Measurements from ENCODE around the gene MRPS18C. TPM values are rescaled to one million over a fixed set of nuclear protein-coding genes. Genes with fewer than 3 reads are reported as not detected.
A peak's percentile ranks its signal among the peaks of the same experiment; 100 is the strongest.
"Not testable (repeated sequence)": the region's sequence is repeated elsewhere in the genome, so short reads cannot be mapped to it uniquely, and the experiment has no call there.

MRPS18C gene
- total RNA-seq, 5 donors from 2014 or later (not counting 1 experiment from before 2014, with no cell fraction given) = 11.1 to 36.2 (median 32.9) TPM

DNA sequence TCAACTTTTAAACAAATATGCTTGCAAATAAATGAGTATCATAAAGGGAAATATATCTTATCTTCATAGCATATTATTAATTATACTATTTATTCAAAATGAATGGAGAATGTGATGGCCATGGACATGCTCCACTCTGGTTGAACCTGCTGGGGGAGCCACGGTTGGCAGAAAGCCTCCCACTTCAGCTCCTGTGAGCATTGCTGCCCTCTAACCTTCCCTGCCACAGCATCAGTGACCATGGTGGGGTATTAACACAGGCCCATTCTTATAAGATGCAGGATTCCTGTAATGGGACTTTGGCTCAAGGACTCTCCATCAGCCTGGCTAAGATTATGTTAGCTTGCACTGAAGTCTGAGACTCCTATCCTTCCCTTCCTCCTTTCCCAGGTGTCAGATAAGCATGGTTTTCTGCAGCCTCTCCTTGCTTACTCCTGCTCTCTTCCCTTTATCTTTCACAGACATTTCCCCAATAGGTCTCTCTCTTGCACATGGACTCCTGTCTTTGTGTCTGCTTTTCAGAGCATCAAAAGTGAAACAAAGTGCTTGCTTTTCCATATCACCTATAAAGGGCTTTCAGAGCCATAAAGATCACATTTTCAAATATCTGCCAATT lies 34.0 kb downstream of the MRPS18C start:
- H3K4me1 Mint-ChIP-seq = peaks cover 5 to 13% (median 13%) of the 10 kb centered on the region in 3 donors
- POLR2A ChIA-PET = no interaction called here

DNA sequence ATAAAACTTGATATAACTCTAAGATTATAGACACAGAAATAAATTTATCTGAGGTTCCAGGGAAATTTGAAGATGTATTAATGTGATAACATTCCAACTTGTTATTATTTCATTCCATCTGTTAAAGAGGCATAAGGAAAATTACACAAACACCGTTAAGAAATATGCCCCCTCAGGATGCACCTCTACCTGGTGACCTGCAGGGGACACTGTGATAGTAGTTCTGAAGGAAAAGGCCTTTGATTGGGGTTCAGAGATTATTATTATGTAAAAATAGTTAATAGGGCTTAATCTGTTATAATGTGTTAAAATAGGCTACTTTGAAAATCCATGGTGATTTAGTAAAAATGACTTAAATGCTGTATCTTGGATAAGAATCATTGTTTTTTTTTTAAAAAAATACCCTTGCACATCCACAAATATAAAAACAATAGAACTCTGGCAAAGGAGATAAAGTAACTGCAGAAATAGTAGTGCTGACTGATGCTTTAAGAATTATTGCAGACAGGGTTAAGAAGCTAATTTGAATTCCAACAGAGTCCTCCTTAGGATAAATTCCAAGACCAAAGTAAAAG lies 35.1 kb downstream of the MRPS18C start:
- peak; percentile 65 to 82 (median 70) for ATAC-seq (replicated peaks in 1 of 4)
- peak in 5 of 35 experiments; percentile 6 to 64 (median 14) for DNase-seq
- no peak overlapping the region for H3K27ac ChIP-seq (ENCODE audit: low read length)
- Mint-ChIP-seq H3K4me1 (peaks cover 5 to 8% (median 8%) of the 10 kb centered on the region in 3 donors), H3K27me3 (no peaks in the 10 kb centered on the region), H3K36me3 (no peaks in the 10 kb centered on the region), H3K27ac (no peak overlapping the region), H3K9me3 (no peaks in the 10 kb centered on the region), H3K4me3 (no peak overlapping the region)
- H3K36me3 ChIP-seq (ENCODE audit: control insufficient read depth in 2 of 2, extremely low read depth in 1 of 2, insufficient read depth in 1 of 2, low read length in 1 of 2) = no peaks in the 10 kb centered on the region
- H3K27me3 ChIP-seq (replicated peaks in 1 of 2; ENCODE audit: control insufficient read depth in 2 of 2, extremely low read depth in 1 of 2, insufficient read depth in 2 of 2, low read length in 1 of 2) = no peaks in the 10 kb centered on the region
- no CpG with 5 or more reads among the region's 1 CpG for WGBS (ENCODE audit: insufficient coverage)
- CTCF ChIA-PET = interaction anchor here (0.6 to 3.1 kb wide), 7 partner anchors 9 to 155 kb away, joined by 3 to 14 read pairs (median 5); no protein-coding TSS in a partner anchor
- no peak overlapping the region for H3K4me3 ChIP-seq (ENCODE audit: control insufficient read depth in 1 of 2, extremely low read depth in 1 of 2, low read length in 1 of 2)
- peaks cover 0 to 1% of the 10 kb centered on the region in 2 experiments for H3K4me1 ChIP-seq (ENCODE audit: control insufficient read depth in 1 of 2, extremely low read depth in 1 of 2, insufficient read depth in 2 of 2, low read length in 2 of 2)
- POLR2A ChIA-PET = no interaction called here
- no peaks in the 10 kb centered on the region for H3K9me3 ChIP-seq

More for the DNA sequence above, 34.0 kb downstream of the MRPS18C start:
- H3K27me3 ChIP-seq (replicated peaks in 1 of 2; ENCODE audit: control insufficient read depth in 2 of 2, extremely low read depth in 1 of 2, insufficient read depth in 2 of 2, low read length in 1 of 2) = no peaks in the 10 kb centered on the region
- CTCF ChIA-PET = interaction anchor here (0.5 to 3.1 kb wide), 5 partner anchors 44 to 1080 kb away, joined by 3 to 11 read pairs (median 4); no protein-coding TSS in a partner anchor
- no peaks in the 10 kb centered on the region for H3K9me3 ChIP-seq
- H3K36me3 ChIP-seq (ENCODE audit: control insufficient read depth in 2 of 2, extremely low read depth in 1 of 2, insufficient read depth in 1 of 2, low read length in 1 of 2) = no peaks in the 10 kb centered on the region
- H3K4me1 ChIP-seq (ENCODE audit: control insufficient read depth in 1 of 2, extremely low read depth in 1 of 2, insufficient read depth in 2 of 2, low read length in 2 of 2) = peaks cover 4 to 10% of the 10 kb centered on the region in 2 experiments
- Mint-ChIP-seq H3K36me3 (no peaks in the 10 kb centered on the region), H3K27ac (peak overlapping the region in 1 of 2 donors; percentile 36), H3K27me3 (no peaks in the 10 kb centered on the region), H3K4me3 (no peak overlapping the region), H3K9me3 (no peaks in the 10 kb centered on the region)
- H3K4me3 ChIP-seq (ENCODE audit: control insufficient read depth in 1 of 2, extremely low read depth in 1 of 2, low read length in 1 of 2) = no peak overlapping the region
- WGBS (ENCODE audit: insufficient coverage) = no CpG with 5 or more reads among the region's 1 CpG
- no peak overlapping the region for H3K27ac ChIP-seq (ENCODE audit: low read length)
- no peak for DNase-seq
- no peak for ATAC-seq (replicated peaks in 1 of 4)

GRCh38 chr4:83496085-83496917 lies 40.4 kb downstream of the MRPS18C start:
- POLR2A ChIA-PET = interaction anchor here in 1 of 2 donors (0.5 to 0.6 kb wide), 2 partner anchors 50 to 77 kb away, joined by 3 to 6 read pairs; no protein-coding TSS in a partner anchor
- H3K36me3 Mint-ChIP-seq; H3K4me1 Mint-ChIP-seq; H3K9me3 ChIP-seq; H3K4me3 ChIP-seq (ENCODE audit: control insufficient read depth in 1 of 2, extremely low read depth in 1 of 2, low read length in 1 of 2); H3K4me1 ChIP-seq (ENCODE audit: control insufficient read depth in 1 of 2, extremely low read depth in 1 of 2, insufficient read depth in 2 of 2, low read length in 2 of 2); ATAC-seq (replicated peaks in 1 of 4); H3K27ac Mint-ChIP-seq; DNase-seq; H3K9me3 Mint-ChIP-seq; H3K27ac ChIP-seq (ENCODE audit: low read length); H3K27me3 ChIP-seq (replicated peaks in 1 of 2; ENCODE audit: control insufficient read depth in 2 of 2, extremely low read depth in 1 of 2, insufficient read depth in 2 of 2, low read length in 1 of 2); H3K4me3 Mint-ChIP-seq; H3K27me3 Mint-ChIP-seq; H3K36me3 ChIP-seq (ENCODE audit: control insufficient read depth in 2 of 2, extremely low read depth in 1 of 2, insufficient read depth in 1 of 2, low read length in 1 of 2): not testable (repeated sequence)
- CTCF ChIA-PET = interaction anchor here in 1 of 2 donors (1.1 kb wide), 1 partner anchor 149 kb away, joined by 3 read pairs; no protein-coding TSS in a partner anchor
- 90% methylated on average over 6 of the region's 8 CpGs for WGBS (ENCODE audit: insufficient coverage)

DNA sequence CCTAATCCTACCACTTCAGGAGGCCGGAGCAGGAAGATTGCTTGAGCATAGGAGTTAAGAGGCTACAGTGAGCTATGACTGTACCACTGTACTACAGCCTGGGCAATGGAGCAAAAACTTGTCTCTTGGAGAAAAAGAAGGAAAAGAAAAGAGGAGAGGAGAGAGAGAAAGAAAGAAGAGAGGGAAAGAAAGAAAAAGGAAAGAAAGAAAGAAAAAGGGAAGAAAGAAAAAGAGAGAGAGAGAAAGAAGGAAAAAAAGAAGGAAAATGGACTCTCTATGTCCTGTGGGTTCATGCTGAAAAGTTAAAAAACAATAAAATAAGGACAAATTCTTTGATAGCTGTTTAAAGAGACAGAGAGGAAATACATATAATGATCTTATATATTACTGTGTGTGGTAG lies 42.3 kb downstream of the MRPS18C start:
- Histone ChIP-seq H3K27ac (ENCODE audit: low read length) (no peak overlapping the region), H3K27me3 (replicated peaks in 1 of 2; ENCODE audit: control insufficient read depth in 2 of 2, extremely low read depth in 1 of 2, insufficient read depth in 2 of 2, low read length in 1 of 2) (no peaks in the 10 kb centered on the region), H3K9me3 (no peaks in the 10 kb centered on the region), H3K36me3 (ENCODE audit: control insufficient read depth in 2 of 2, extremely low read depth in 1 of 2, insufficient read depth in 1 of 2, low read length in 1 of 2) (no peaks in the 10 kb centered on the region), H3K4me3 (ENCODE audit: control insufficient read depth in 1 of 2, extremely low read depth in 1 of 2, low read length in 1 of 2) (no peak overlapping the region), H3K4me1 (ENCODE audit: control insufficient read depth in 1 of 2, extremely low read depth in 1 of 2, insufficient read depth in 2 of 2, low read length in 2 of 2) (no peaks in the 10 kb centered on the region)
- WGBS (ENCODE audit: insufficient coverage) = no CpG with 5 or more reads among the region's 1 CpG
- DNase-seq (no peak), ATAC-seq (replicated peaks in 1 of 4) (no peak)
- peaks cover 0 to 2% (median 0%) of the 10 kb centered on the region in 3 donors for H3K4me1 Mint-ChIP-seq
- H3K27me3 Mint-ChIP-seq = no peaks in the 10 kb centered on the region
- H3K9me3 Mint-ChIP-seq = no peaks in the 10 kb centered on the region
- no peak overlapping the region for H3K27ac Mint-ChIP-seq
- ChIA-PET CTCF (interaction anchor here in 1 of 2 donors (0.5 kb wide), 2 partner anchors 15 to 1477 kb away, joined by 3 to 4 read pairs; no protein-coding TSS in a partner anchor), POLR2A (interaction anchor here in 1 of 2 donors (0.7 kb wide), 1 partner anchor 12 kb away, joined by 4 read pairs; no protein-coding TSS in a partner anchor)
- no peak overlapping the region for H3K4me3 Mint-ChIP-seq
- no peaks in the 10 kb centered on the region for H3K36me3 Mint-ChIP-seq

- H3K4me3 Mint-ChIP-seq; H3K36me3 Mint-ChIP-seq; H3K4me3 ChIP-seq (ENCODE audit: control insufficient read depth in 1 of 2, extremely low read depth in 1 of 2, low read length in 1 of 2); CTCF ChIA-PET; DNase-seq; H3K27ac Mint-ChIP-seq; H3K9me3 ChIP-seq; H3K27me3 ChIP-seq (replicated peaks in 1 of 2; ENCODE audit: control insufficient read depth in 2 of 2, extremely low read depth in 1 of 2, insufficient read depth in 2 of 2, low read length in 1 of 2); H3K36me3 ChIP-seq (ENCODE audit: control insufficient read depth in 2 of 2, extremely low read depth in 1 of 2, insufficient read depth in 1 of 2, low read length in 1 of 2); H3K27ac ChIP-seq (ENCODE audit: low read length); H3K27me3 Mint-ChIP-seq; H3K9me3 Mint-ChIP-seq; ATAC-seq (replicated peaks in 1 of 4): not testable (repeated sequence)
- POLR2A ChIA-PET = interaction anchor here in 1 of 2 donors (0.5 kb wide), 1 partner anchor 703 kb away, joined by 7 read pairs; no protein-coding TSS in a partner anchor
- peaks cover 7 to 21% (median 17%) of the 10 kb centered on the region in 3 donors for H3K4me1 Mint-ChIP-seq
- WGBS (ENCODE audit: insufficient coverage) = 80% methylated on average over 1 of the region's 3 CpGs
- H3K4me1 ChIP-seq (ENCODE audit: control insufficient read depth in 1 of 2, extremely low read depth in 1 of 2, insufficient read depth in 2 of 2, low read length in 2 of 2) = peaks cover 3 to 14% of the 10 kb centered on the region in 2 experiments
Measured at GRCh38 chr4:83501671-83502070, 45.8 kb downstream of the MRPS18C start.

DNA sequence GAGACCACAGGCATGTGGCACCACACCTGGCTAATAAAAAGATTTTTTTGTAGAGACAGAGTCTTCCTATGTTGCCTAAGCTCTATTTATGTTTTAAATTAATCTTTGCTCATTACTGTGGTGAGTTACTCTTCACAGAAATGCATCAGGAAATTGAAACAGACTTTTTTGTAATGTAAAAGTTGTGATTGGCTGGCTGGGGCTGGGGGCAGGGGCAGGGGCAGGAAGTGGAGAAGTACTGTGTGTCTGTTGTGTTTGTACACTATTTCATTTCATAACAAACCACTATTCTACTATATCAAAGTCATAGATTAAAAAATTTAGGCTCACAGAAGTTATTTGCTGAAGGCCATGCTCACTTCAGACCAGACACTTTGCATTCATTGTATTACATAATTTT lies 48.1 kb downstream of the MRPS18C start:
- H3K36me3 Mint-ChIP-seq = no peaks in the 10 kb centered on the region
- H3K9me3 ChIP-seq = no peaks in the 10 kb centered on the region
- ChIA-PET POLR2A (interaction anchor here in 1 of 2 donors (0.7 kb wide), 1 partner anchor 28 kb away, joined by 16 read pairs; no protein-coding TSS in a partner anchor), CTCF (interaction anchor here in 1 of 2 donors (0.7 kb wide), 1 partner anchor 23 kb away, joined by 4 read pairs; no protein-coding TSS in a partner anchor)
- no peaks in the 10 kb centered on the region for H3K36me3 ChIP-seq (ENCODE audit: control insufficient read depth in 2 of 2, extremely low read depth in 1 of 2, insufficient read depth in 1 of 2, low read length in 1 of 2)
- DNase-seq (peak in 32 of 35 experiments; percentile 11 to 63 (median 36)), ATAC-seq (replicated peaks in 1 of 4) (peak; percentile 81 to 95 (median 85))
- H3K27me3 ChIP-seq (replicated peaks in 1 of 2; ENCODE audit: control insufficient read depth in 2 of 2, extremely low read depth in 1 of 2, insufficient read depth in 2 of 2, low read length in 1 of 2) = no peaks in the 10 kb centered on the region
- no peaks in the 10 kb centered on the region for H3K27me3 Mint-ChIP-seq
- peak overlapping the region in 1 of 3 donors; percentile 38 for H3K4me3 Mint-ChIP-seq
- peak overlapping the region; percentile 47 for H3K27ac ChIP-seq (ENCODE audit: low read length)
- peaks cover 9 to 19% (median 17%) of the 10 kb centered on the region in 3 donors for H3K4me1 Mint-ChIP-seq
- H3K27ac Mint-ChIP-seq = peak overlapping the region; percentile 91
- H3K9me3 Mint-ChIP-seq = no peaks in the 10 kb centered on the region
- H3K4me3 ChIP-seq (ENCODE audit: control insufficient read depth in 1 of 2, extremely low read depth in 1 of 2, low read length in 1 of 2) = no peak overlapping the region
- peaks cover 3 to 14% of the 10 kb centered on the region in 2 experiments for H3K4me1 ChIP-seq (ENCODE audit: control insufficient read depth in 1 of 2, extremely low read depth in 1 of 2, insufficient read depth in 2 of 2, low read length in 2 of 2)
